A549 (cell line): Measurements from ENCODE around the gene SLC24A1. TPM values are rescaled to one million over a fixed set of nuclear protein-coding genes. Genes with fewer than 3 reads are reported as not detected.

Experiments
- ATAC-seq, 2 experiments: fragments of 200-7000 bp in 1 of 2; fragments of >200 bp in 1 of 2; cut with Nextera tagmentation in 1 of 2; cut with Tn5 transposase in 1 of 2; 3 replicates each; pipeline versions ENCODE4 v1.8.0 to v1.9.1; 2018 to 2020; ENCODE audit warnings: mild to moderate bottlenecking in 1 of 2, moderate library complexity in 1 of 2
- CTCF ChIA-PET: fragments of 300-600 bp; sonication (Branson Sonifier 250); formaldehyde crosslinking; extraction: SDS; loops from one replicate; lab custom pipeline; 2021; ENCODE audit warnings: antibody characterized with exemption, inconsistent platforms; lab: Yijun Ruan, JAX
- POLR2A ChIA-PET: fragments of 350-600 bp; formaldehyde crosslinking; extraction: SDS; loops from one replicate; lab custom pipeline; 2021; ENCODE audit warnings: antibody characterized with exemption, inconsistent platforms; lab: Yijun Ruan, JAX
- DNase-seq, 2 experiments: peaks; one replicate each; pipeline versions ENCODE4 v3.0.0 to v3.0.0-alpha.2; 2011 to 2016; ENCODE audit warnings: low read depth in 1 of 2, low spot score in 1 of 2
- FAIRE-seq: peaks from 2 replicates; lab custom pipeline; 2011; peaks lifted over from hg19 to GRCh38; lab: Jason Lieb, UNC
- H3K27ac ChIP-seq, 2 experiments: fragments of >200 bp; sonication (Bioruptor Twin); formaldehyde crosslinking; 3 replicates each; pipeline ENCODE4 v1.5.1; 2016 to 2017
- H3K4me1 ChIP-seq: fragments of >200 bp; sonication (Bioruptor Twin); formaldehyde crosslinking; 3 replicates; pipeline ENCODE4 v1.6.1; 2016
- H3K4me2 ChIP-seq: fragments of >200 bp; sonication (Bioruptor Twin); formaldehyde crosslinking; 3 replicates; pipeline ENCODE4 v1.6.1; 2016
- H3K4me3 ChIP-seq: fragments of >200 bp; sonication (Bioruptor Twin); formaldehyde crosslinking; 3 replicates; pipeline ENCODE4 v1.5.1; 2016
- H3K9me3 ChIP-seq: fragments of >200 bp; sonication (Bioruptor Twin); formaldehyde crosslinking; 3 replicates; pipeline ENCODE4 v1.6.1; 2016
- BCL3 ChIP-seq: fragments of >200 bp; sonication (Bioruptor Twin); formaldehyde crosslinking; IDR thresholded peaks from 3 replicates; pipeline ENCODE4 v1.6.1; 2016
- BHLHE40 ChIP-seq: IDR thresholded peaks from 2 replicates; pipeline ENCODE4 v1.6.1; 2012; ENCODE audit warnings: low read depth, low read length, inconsistent platforms
- CBX2 ChIP-seq: fragments of 200-600 bp; sonication (generic); IDR thresholded peaks from 2 replicates; pipeline ENCODE4 v1.6.1; 2016; ENCODE audit warnings: low read depth, mild to moderate bottlenecking, borderline replicate concordance
- CEBPB ChIP-seq, 2 experiments: fragments of >200 bp in 1 of 2; sonication (Bioruptor Twin) in 1 of 2; formaldehyde crosslinking in 1 of 2; IDR thresholded peaks; 2 replicates each; pipeline ENCODE4 v1.6.1; 2012 to 2016
- CHD4 ChIP-seq: fragments of 200-600 bp; sonication (generic); IDR thresholded peaks from 2 replicates; pipeline ENCODE4 v1.6.1; 2016; ENCODE audit warnings: antibody characterized with exemption, mild to moderate bottlenecking, borderline replicate concordance
- EHMT2 ChIP-seq: fragments of 200-600 bp; sonication (generic); IDR thresholded peaks from 2 replicates; pipeline ENCODE4 v1.6.1; 2016; ENCODE audit warnings: antibody characterized with exemption, low read depth, mild to moderate bottlenecking, moderate library complexity
- EP300 ChIP-seq, 2 experiments: fragments of >200 bp; sonication (Bioruptor Twin); formaldehyde crosslinking; IDR thresholded peaks; 2 replicates in 1 of 2; 3 replicates in 1 of 2; pipeline ENCODE4 v1.6.1; 2016 to 2017
- GATA3 ChIP-seq: IDR thresholded peaks from 2 replicates; pipeline ENCODE4 v1.6.1; 2012; ENCODE audit warnings: borderline replicate concordance
- HES2 ChIP-seq: fragments of >200 bp; sonication (Bioruptor Twin); formaldehyde crosslinking; IDR thresholded peaks from 2 replicates; pipeline ENCODE4 v1.6.1; 2016
- HOXB13 ChIP-seq: fragments of 250-450 bp; sonication (Bioruptor Pico); IDR thresholded peaks from 2 replicates; pipeline ENCODE4 v1.5.0; 2020; ENCODE audit warnings: low read depth, mild to moderate bottlenecking, moderate library complexity
- HOXB5 ChIP-seq: fragments of 250-450 bp; sonication (Bioruptor Pico); IDR thresholded peaks from 2 replicates; pipeline ENCODE4 v1.5.0; 2020; ENCODE audit warnings: mild to moderate bottlenecking, moderate library complexity
- KDM5A ChIP-seq: fragments of 200-600 bp; sonication (generic); IDR thresholded peaks from 2 replicates; pipeline ENCODE4 v1.6.1; 2016; ENCODE audit warnings: antibody characterized with exemption, mild to moderate bottlenecking
- NPAS2 ChIP-seq: fragments of 250-450 bp; sonication (Bioruptor Pico); IDR thresholded peaks from 2 replicates; pipeline ENCODE4 v1.8.0; 2022; ENCODE audit warnings: mild to moderate bottlenecking, moderate library complexity, borderline replicate concordance
- NR3C1 ChIP-seq: fragments of >200 bp; sonication (Bioruptor Twin); formaldehyde crosslinking; IDR thresholded peaks from 3 replicates; pipeline ENCODE4 v1.6.1; 2017
- POLR2AphosphoS2 ChIP-seq: conservative IDR thresholded peaks from 2 replicates; pipeline ENCODE4 v1.6.1; 2012; ENCODE audit warnings: low read length, improper control_type of control experiment, inconsistent platforms
- REST ChIP-seq: fragments of 200-600 bp; sonication (generic); IDR thresholded peaks from 2 replicates; pipeline ENCODE4 v1.6.1; 2016; ENCODE audit warnings: antibody characterized with exemption, mild to moderate bottlenecking, moderate library complexity
- TFCP2L1 ChIP-seq: fragments of 250-450 bp; sonication (Bioruptor Pico); IDR thresholded peaks from 2 replicates; pipeline ENCODE4 v1.5.0; 2021; ENCODE audit warnings: mild to moderate bottlenecking
- TP53 ChIP-seq: fragments of 250-450 bp; sonication (Bioruptor Pico); IDR thresholded peaks from 2 replicates; pipeline ENCODE4 v1.5.0; 2021; ENCODE audit warnings: mild to moderate bottlenecking, moderate library complexity
- USF2 ChIP-seq: fragments of 450-650 bp; IDR thresholded peaks from 2 replicates; pipeline ENCODE4 v1.6.1; 2014; ENCODE audit warnings: antibody characterized with exemption
- ZC3H11A ChIP-seq: fragments of 450-650 bp; IDR thresholded peaks from 2 replicates; pipeline ENCODE4 v1.6.1; 2014; ENCODE audit warnings: antibody characterized with exemption, mild to moderate bottlenecking
- WGBS: methylation state at CpG from one replicate; pipeline ENCODE4 v1.1.6; 2017; ENCODE audit errors: missing lambda C conversion rate; 5-methylcytosine and 5-hydroxymethylcytosine counted together
- polyA plus RNA-seq, 4 experiments: library from polyadenylated mRNA; depleted of rRNA in 3 of 4; stranded (reverse); fragments of >200 nt; fragmentation: RNase III in 1 of 4; extraction: RNeasy Plus Mini Kit Qiagen cat#74134 plus additional on column Dnase treatment in 1 of 4; gene quantifications; 2 replicates in 3 of 4; 3 replicates in 1 of 4; pipeline ENCODE4 v1.2.3, GENCODE V29; 2011 to 2017

The SLC24A1 gene
- polyA plus RNA-seq, 2 of the 4 experiments (the other 2 are of a cell fraction) = 6.4 to 7.0 TPM

GRCh38 chr15:65644282-65644681 is 22.5 kb downstream of the SLC24A1 start:
- 82% methylated on average over 4 of the region's 4 CpGs for WGBS
- Histone ChIP-seq H3K4me1 (no peaks in the 10 kb centered on the region), H3K4me3 (no peak overlapping the region), H3K4me2 (no peak overlapping the region), H3K9me3 (no peaks in the 10 kb centered on the region), H3K27ac (no peak overlapping the region)
- ChIA-PET CTCF (interaction anchor here (1.1 to 13.4 kb wide), 6 partner anchors 11 to 213 kb away, joined by 5 to 229 read pairs (median 11); partner anchors contain the start of gene INTS14), POLR2A (interaction anchor here (1.6 kb wide), 1 partner anchor 225 kb away, joined by 6 read pairs; the partner anchor contains the start of gene RAB11A)
- DNase-seq = no peak
- ATAC-seq = no peak; a peak in 1 of 6 replicates
- no peak for FAIRE-seq
- no peak for TF ChIP-seq TP53 (CRISPR knock-in tag)
- TF ChIP-seq HOXB5 (CRISPR knock-in tag) = no peak
- TF ChIP-seq KDM5A = no peak
- TF ChIP-seq POLR2AphosphoS2 = no peak
- TF ChIP-seq BCL3 = no peak
- TF ChIP-seq CBX2 = no peak
- TF ChIP-seq GATA3 = no peak
- TF ChIP-seq TFCP2L1 (CRISPR knock-in tag) = no peak
- no peak for TF ChIP-seq REST
- no peak for TF ChIP-seq HES2

- ChIA-PET POLR2A (interaction anchor here (1.1 kb wide), 1 partner anchor 224 kb away, joined by 3 read pairs; the partner anchor contains the start of gene RAB11A), CTCF (interaction anchor here (1.2 to 21.1 kb wide), 6 partner anchors 3 to 224 kb away, joined by 3 to 229 read pairs (median 9); partner anchors contain the start of gene RAB11A)
- Histone ChIP-seq H3K4me2 (no peak overlapping the region), H3K27ac (no peak overlapping the region), H3K4me1 (no peaks in the 10 kb centered on the region), H3K4me3 (no peak overlapping the region), H3K9me3 (no peaks in the 10 kb centered on the region)
- TF ChIP-seq EHMT2 (no peak), NPAS2 (CRISPR knock-in tag) (no peak), EP300 (IDR thresholded peaks at IDR 0.05) (no peak)
- WGBS = 74% methylated on average over 4 of the region's 4 CpGs
- ATAC-seq (no peak), FAIRE-seq (no peak), DNase-seq (no peak)
These were observed 23.7 kb downstream of the SLC24A1 start for GRCh38 chr15:65645392-65645791.

GRCh38 chr15:65646486-65646885 is 24.7 kb downstream of the SLC24A1 start:
- POLR2A ChIA-PET = no interaction called here
- ATAC-seq (no peak), FAIRE-seq (no peak), DNase-seq (no peak)
- TF ChIP-seq BCL3 (no peak), USF2 (no peak), HOXB13 (CRISPR knock-in tag) (no peak), EHMT2 (no peak), CHD4 (no peak), NR3C1 (no peak), CEBPB (IDR thresholded peaks at IDR 0.05) (no peak), ZC3H11A (no peak), BHLHE40 (no peak), HOXB5 (CRISPR knock-in tag) (no peak)
- 75% methylated on average over 4 of the region's 4 CpGs for WGBS
- Histone ChIP-seq H3K9me3 (no peaks in the 10 kb centered on the region), H3K27ac (no peak overlapping the region), H3K4me1 (no peaks in the 10 kb centered on the region), H3K4me2 (no peak overlapping the region), H3K4me3 (no peak overlapping the region)
- CTCF ChIA-PET = interaction anchor here (0.6 to 21.1 kb wide), 5 partner anchors 4 to 210 kb away, joined by 3 to 229 read pairs (median 7); no protein-coding TSS in a partner anchor
